Measurements from ENCODE around the gene SHBG.

Gene SHBG

GRCh38 chr17:7651097-7651664 lies 21.2 kb downstream of the SHBG start:
- no peak for DNase-seq

- no peak for DNase-seq
These were observed 21.9 kb downstream of the SHBG start for GRCh38 chr17:7651665-7652387.

GRCh38 chr17:7652388-7653356 lies 22.7 kb downstream of the SHBG start:
- no peak for DNase-seq

GRCh38 chr17:7654832-7655540 lies 25.1 kb downstream of the SHBG start:
- DNase-seq = no peak

GRCh38 chr17:7655541-7655840 lies 25.6 kb downstream of the SHBG start:
- no peak for DNase-seq

GRCh38 chr17:7656958-7657609 lies 27.1 kb downstream of the SHBG start:
- no peak for DNase-seq

GRCh38 chr17:7667656-7668406 lies 37.9 kb downstream of the SHBG start:
- no peak for DNase-seq

GRCh38 chr17:7668482-7668881 lies 38.5 kb downstream of the SHBG start:
- no peak for DNase-seq

GRCh38 chr17:7673239-7673638 lies 43.3 kb downstream of the SHBG start:
- peak in 1 of 2 experiments; percentile 39 for DNase-seq

- DNase-seq = no peak
These were observed 45.0 kb downstream of the SHBG start for GRCh38 chr17:7674934-7675333.

- DNase-seq = no peak
These were observed 46.6 kb downstream of the SHBG start for GRCh38 chr17:7676533-7676932.

GRCh38 chr17:7677388-7678067 lies 47.6 kb downstream of the SHBG start:
- no peak for DNase-seq

All from SHP77 (cell line).